SU-DHL-6 (cell line): ENCODE results near the gene CNOT6L.

Experiments
- CTCF ChIP-seq: fragments of 200-600 bp; sonication (generic); IDR thresholded peaks from one replicate; pipeline ENCODE4 v1.5.1; 2017; ENCODE audit warnings: antibody characterized with exemption, mild to moderate bottlenecking, low read length, moderate library complexity; ENCODE audit not compliant: insufficient read depth, poor library complexity, severe bottlenecking
- EZH2phosphoT487 ChIP-seq: fragments of 200-600 bp; sonication (generic), shearing (Covaris generic); conservative IDR thresholded peaks from 2 replicates; pipeline ENCODE4 v1.6.1; 2018; ENCODE audit warnings: mild to moderate bottlenecking, antibody characterized with exemption, low read length, moderate library complexity, mixed read lengths

- TF ChIP-seq CTCF (no peak), EZH2phosphoT487 (no peak)
Observed at GRCh38 chr4:77802402-77802801, 16.8 kb downstream of the CNOT6L start.
